GM10847 (cell line): Measurements from ENCODE around the gene UBE2D2.

Experiments used
- POLR2A ChIP-seq: IDR thresholded peaks from 2 replicates; pipeline ENCODE4 v1.6.1; 2011; ENCODE audit not compliant: insufficient read length; ENCODE audit errors: extremely low read depth

Gene UBE2D2

GRCh38 chr5:139560752-139561654 lies at the start of gene UBE2D2:
Gene UBE2D2, plus strand, starts transcription at chr5:139561339. Its CDS starts 453 bp downstream, at chr5:139561792.
- TF ChIP-seq POLR2A = peak; percentile 84

- TF ChIP-seq POLR2A = no peak
Measured at GRCh38 chr5:139512786-139513390, 48.3 kb upstream of the UBE2D2 start.

GRCh38 chr5:139513852-139514485 lies 47.2 kb upstream of the UBE2D2 start:
- TF ChIP-seq POLR2A = no peak

GRCh38 chr5:139514486-139514856 lies 46.7 kb upstream of the UBE2D2 start:
- TF ChIP-seq POLR2A = no peak

GRCh38 chr5:139517683-139518564 lies 43.2 kb upstream of the UBE2D2 start:
- TF ChIP-seq POLR2A = peak; percentile 80

GRCh38 chr5:139523635-139524445 lies 37.3 kb upstream of the UBE2D2 start:
- no peak for TF ChIP-seq POLR2A

DNA sequence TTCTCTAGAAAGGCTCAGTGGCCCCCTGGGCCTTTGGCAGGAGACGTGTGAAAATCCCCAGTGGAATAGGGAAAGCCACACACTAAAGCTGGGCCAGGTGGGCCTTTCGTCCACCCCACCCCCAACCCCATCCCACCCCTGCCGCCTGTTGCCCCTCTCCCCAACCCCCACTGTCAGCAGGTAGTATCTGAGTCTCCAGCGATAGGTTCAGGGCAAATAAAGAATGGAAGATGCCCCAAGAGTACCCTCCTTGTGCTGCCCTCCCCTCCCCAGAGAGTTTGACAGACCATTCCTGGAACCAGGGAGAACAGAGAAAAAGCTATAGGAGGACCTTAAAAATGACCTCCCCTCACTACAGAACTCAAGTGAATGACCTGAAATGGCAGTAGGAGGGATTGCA lies 36.7 kb upstream of the UBE2D2 start:
- TF ChIP-seq POLR2A = no peak

GRCh38 chr5:139524940-139525585 lies 36.1 kb upstream of the UBE2D2 start:
- TF ChIP-seq POLR2A = no peak

GRCh38 chr5:139531772-139532169 lies 29.4 kb upstream of the UBE2D2 start:
- no peak for TF ChIP-seq POLR2A

DNA sequence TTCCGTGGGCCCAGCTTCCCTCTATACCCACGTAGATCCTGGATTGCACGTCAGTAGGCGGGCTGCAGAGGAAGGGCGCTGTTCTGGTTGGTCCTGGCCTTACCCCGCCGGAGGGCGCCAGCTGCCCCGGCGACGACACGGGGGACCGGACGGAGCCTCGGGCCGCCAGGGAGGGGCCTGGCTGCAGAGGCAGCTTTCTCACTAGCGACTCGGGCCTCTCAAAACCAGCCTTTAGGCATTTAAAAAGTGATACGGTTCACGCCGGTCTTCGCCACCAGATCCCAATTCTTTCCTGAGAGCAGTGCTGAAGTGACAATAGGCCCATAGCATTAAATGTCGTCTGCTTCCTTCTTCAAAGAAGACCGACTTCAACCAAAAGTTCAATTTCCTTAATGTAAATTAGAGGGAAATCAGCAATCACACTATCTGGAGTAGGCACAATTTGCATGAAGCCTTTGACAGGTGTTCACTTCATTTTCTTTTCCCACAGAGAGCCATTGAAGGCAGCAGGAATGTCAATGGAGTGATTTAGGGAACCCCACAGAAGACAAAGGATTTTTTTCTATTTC lies 17.6 kb upstream of the UBE2D2 start:
- TF ChIP-seq POLR2A = peak; percentile 15

GRCh38 chr5:139549162-139549894 lies 11.8 kb upstream of the UBE2D2 start:
- TF ChIP-seq POLR2A = no peak

- no peak for TF ChIP-seq POLR2A
Measured at GRCh38 chr5:139551191-139551889, 9.8 kb upstream of the UBE2D2 start.

DNA sequence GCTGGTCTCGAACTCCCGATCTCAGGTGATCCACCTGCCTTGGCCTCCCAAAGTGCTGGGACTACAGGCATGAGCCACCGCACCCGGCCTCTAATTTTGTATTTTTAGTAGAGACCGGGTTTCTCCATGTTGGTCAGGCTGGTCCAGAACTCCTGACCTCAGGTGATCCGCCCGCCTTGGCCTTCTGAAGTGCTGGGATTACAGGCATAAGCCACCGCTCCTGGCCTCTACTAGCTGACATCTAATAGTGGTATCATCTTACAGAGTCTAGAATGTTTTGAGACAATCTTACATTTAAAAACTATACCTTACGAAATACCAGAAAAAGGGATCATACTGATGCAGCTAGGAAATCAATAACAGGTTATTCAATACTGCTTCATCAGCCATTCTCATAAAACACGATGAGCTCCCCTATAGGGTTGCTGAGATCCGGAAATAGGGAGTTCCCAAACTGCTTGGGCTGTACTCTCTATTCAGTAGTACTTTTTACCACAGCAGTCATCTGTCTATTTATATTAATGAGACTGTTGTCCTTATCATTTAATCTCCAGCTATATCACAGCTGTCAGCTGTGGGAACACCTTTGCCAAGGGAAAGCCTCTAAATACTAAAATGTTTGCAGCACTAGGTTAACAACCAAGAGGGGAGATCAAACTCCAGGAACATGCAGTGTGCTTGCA lies 8.1 kb upstream of the UBE2D2 start:
- TF ChIP-seq POLR2A = no peak
